Endothelial cell (in vitro differentiated cells): ENCODE results near the gene STAT5A. TPM values are rescaled to one million over a fixed set of nuclear protein-coding genes. Genes with fewer than 3 reads are reported as not detected.
"Not testable (repeated sequence)": the region's sequence is repeated elsewhere in the genome, so short reads cannot be mapped to it uniquely, and the experiment has no call there.

Source experiments
- DNase-seq: peaks from one replicate; pipeline ENCODE4 v3.0.0; 2021; ENCODE audit warnings: low spot score
- H3K27ac Mint-ChIP-seq: one replicate; pipeline ENCODE4 v1.8.0; 2021; ENCODE audit warnings: mixed read lengths, inconsistent platforms; ENCODE audit not compliant: unreplicated experiment
- H3K27me3 Mint-ChIP-seq: one replicate; pipeline ENCODE4 v1.8.0; 2021; ENCODE audit warnings: mild to moderate bottlenecking, moderate library complexity, mixed read lengths, inconsistent platforms; ENCODE audit not compliant: unreplicated experiment
- H3K36me3 Mint-ChIP-seq: one replicate; pipeline ENCODE4 v1.8.0; 2021; ENCODE audit warnings: mild to moderate bottlenecking, low read depth, mixed read lengths, inconsistent platforms; ENCODE audit not compliant: unreplicated experiment
- H3K4me1 Mint-ChIP-seq: one replicate; pipeline ENCODE4 v1.8.0; 2021; ENCODE audit warnings: mild to moderate bottlenecking, mixed read lengths, inconsistent platforms; ENCODE audit not compliant: unreplicated experiment
- H3K4me3 Mint-ChIP-seq: one replicate; pipeline ENCODE4 v1.8.0; 2021; ENCODE audit warnings: mild to moderate bottlenecking, mixed read lengths, inconsistent platforms; ENCODE audit not compliant: unreplicated experiment
- H3K9me3 Mint-ChIP-seq: one replicate; pipeline ENCODE4 v1.8.0; 2021; ENCODE audit warnings: mixed read lengths, inconsistent platforms; ENCODE audit not compliant: unreplicated experiment
- CTCF ChIP-seq: fragments of 200-600 bp; sonication (generic); IDR thresholded peaks from one replicate; pipeline ENCODE4 v1.5.0; 2021; ENCODE audit warnings: antibody characterized with exemption; ENCODE audit not compliant: unreplicated experiment
- total RNA-seq: library from RNA; stranded (reverse); fragmentation: NEBNext Ultra II Directional; extraction: Animal tissue kit (Norgen Biotek cat#: 25700); gene quantifications from one replicate; pipeline ENCODE4 v1.2.1, GENCODE V29; 2021; ENCODE audit not compliant: unreplicated experiment

STAT5A gene
- total RNA-seq, 1 donor from 2014 or later: 67.2 TPM

DNA sequence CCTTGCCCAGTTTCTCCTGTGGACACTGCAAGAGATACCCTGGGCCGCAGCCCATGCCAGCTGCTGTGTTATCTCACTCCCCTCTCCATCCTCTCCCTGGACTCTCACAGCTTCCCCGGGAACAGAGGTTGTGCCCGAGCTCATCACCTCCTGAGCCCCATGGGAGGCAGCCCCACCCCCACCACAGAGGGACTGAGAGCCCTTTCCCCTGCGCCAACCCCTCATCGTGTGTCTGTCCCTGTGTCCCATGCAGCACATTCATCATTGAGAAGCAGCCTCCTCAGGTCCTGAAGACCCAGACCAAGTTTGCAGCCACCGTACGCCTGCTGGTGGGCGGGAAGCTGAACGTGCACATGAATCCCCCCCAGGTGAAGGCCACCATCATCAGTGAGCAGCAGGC is 12.7 kb downstream of the STAT5A start:
- Mint-ChIP-seq H3K36me3 (peaks cover 35% of the 10 kb centered on the region), H3K27ac (no peak overlapping the region), H3K9me3 (no peaks in the 10 kb centered on the region), H3K27me3 (peaks cover 6% of the 10 kb centered on the region), H3K4me3 (no peak overlapping the region), H3K4me1 (no peaks in the 10 kb centered on the region)
- DNase-seq: no peak
- TF ChIP-seq CTCF: no peak

GRCh38 chr17:42303694-42304093 is 15.4 kb downstream of the STAT5A start:
- Mint-ChIP-seq H3K9me3 (no peaks in the 10 kb centered on the region), H3K27ac (no peak overlapping the region), H3K4me1 (no peaks in the 10 kb centered on the region), H3K27me3 (peaks cover 6% of the 10 kb centered on the region), H3K36me3 (peaks cover 51% of the 10 kb centered on the region), H3K4me3 (peak overlapping the region; percentile 5)
- TF ChIP-seq CTCF: no peak
- DNase-seq: no peak

- H3K4me1 Mint-ChIP-seq: no peaks in the 10 kb centered on the region
- peak overlapping the region; percentile 68 for H3K27ac Mint-ChIP-seq
Measured at GRCh38 chr17:42304187-42305030, 16.1 kb downstream of the STAT5A start.

DNA sequence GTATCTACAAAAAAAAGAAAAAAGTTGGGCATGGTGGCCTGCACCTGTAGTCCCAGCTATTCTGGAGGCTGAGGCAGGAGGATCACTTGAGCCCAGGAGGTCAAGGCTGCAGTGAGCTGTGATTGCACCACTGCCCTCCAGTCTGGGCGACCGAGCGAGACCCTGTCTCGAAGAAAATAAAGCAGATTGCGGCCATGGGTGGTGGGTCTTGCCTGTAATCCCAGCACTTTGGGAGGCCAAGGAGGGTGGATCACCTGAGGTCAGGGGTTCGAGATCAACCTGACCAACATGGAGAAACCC is 16.7 kb downstream of the STAT5A start:
- H3K27me3 Mint-ChIP-seq, H3K9me3 Mint-ChIP-seq, DNase-seq, H3K4me1 Mint-ChIP-seq, H3K27ac Mint-ChIP-seq, H3K4me3 Mint-ChIP-seq: not testable (repeated sequence)
- H3K36me3 Mint-ChIP-seq: peaks cover 56% of the 10 kb centered on the region

More at GRCh38 chr17:42304187-42305030, 16.1 kb downstream of the STAT5A start:
- no peak for DNase-seq
- H3K36me3 Mint-ChIP-seq: peaks cover 53% of the 10 kb centered on the region
- no peak for TF ChIP-seq CTCF
- H3K9me3 Mint-ChIP-seq: no peaks in the 10 kb centered on the region
- H3K27me3 Mint-ChIP-seq: peaks cover 6% of the 10 kb centered on the region
- peak overlapping the region; percentile 42 for H3K4me3 Mint-ChIP-seq

- Mint-ChIP-seq H3K4me1 (no peaks in the 10 kb centered on the region), H3K9me3 (no peaks in the 10 kb centered on the region), H3K27me3 (peaks cover 11% of the 10 kb centered on the region), H3K4me3 (no peak overlapping the region), H3K27ac (no peak overlapping the region), H3K36me3 (peaks cover 62% of the 10 kb centered on the region)
- DNase-seq: no peak
- no peak for TF ChIP-seq CTCF
Measured at GRCh38 chr17:42305543-42306384, 17.5 kb downstream of the STAT5A start.
